Left cardiac atrium (tissue), 4 donors: ENCODE measurements around the gene CPLANE2. TPM values are rescaled to one million over a fixed set of nuclear protein-coding genes. Genes with fewer than 3 reads are reported as not detected.

Experiments used
- ATAC-seq, 2 donors: fragments of 200-7000 bp; cut with Tn5 transposase; one replicate each; pipeline ENCODE4 v1.9.1; 2020; ENCODE audit warnings: mild to moderate bottlenecking in 2 of 2, moderate library complexity in 2 of 2
- DNase-seq: peaks from one replicate; pipeline ENCODE4 v3.0.0-alpha.2; 2020
- intact Hi-C, 2 donors: fragments of 100-400 bp; cut with DNase I; formaldehyde crosslinking; loops; one replicate each; pipeline versions ENCODE4 v1.14.1 to v1.15.1; 2022 to 2023
- total RNA-seq, 2 donors: library from RNA; stranded (reverse); fragmentation: NEBNext Ultra II Directional; extraction: Animal tissue kit (Norgen Biotek cat#: 25700); gene quantifications; one replicate each; pipeline ENCODE4 v1.2.1, GENCODE V29; 2021
- donor health status: DM: no; HTN: yes; CAD: no.
- donor health status: DM: no; HTN: yes; CAD: no; lungs with severe emphysema.
- donor health status: DM: yes; HTN: yes; CAD: no.
- donor health status: Dilated cardiomyopathy.

Gene CPLANE2
- total RNA-seq, 2 donors from 2014 or later: 4.7 to 7.2 TPM

GRCh38 chr1:16183765-16184556, 53.0 kb downstream of the CPLANE2 start:
- ATAC-seq (no peak), DNase-seq (no peak)
- intact Hi-C loops: no loop called here

GRCh38 chr1:16183179-16183578, 53.8 kb downstream of the CPLANE2 start:
- intact Hi-C loops: no loop called here
- ATAC-seq: peak in 1 of 2 donors; percentile 14

GRCh38 chr1:16181887-16182719, 54.9 kb downstream of the CPLANE2 start:
- intact Hi-C loops: no loop called here

More at GRCh38 chr1:16183179-16183578, 53.8 kb downstream of the CPLANE2 start:
- DNase-seq: peak; percentile 50

More at GRCh38 chr1:16181887-16182719, 54.9 kb downstream of the CPLANE2 start:
- ATAC-seq (peak; percentile 93 to 97), DNase-seq (peak; percentile 90)

Other genes with a start within 250 kb of the CPLANE2 start
- gene SRARP, start 232.9 kb downstream of the CPLANE2 start, total RNA-seq: under 1 TPM; 0.15 to 0.52 TPM
- 1,000 to 10,000 TPM; 1,770 to 2,192 TPM for gene HSPB7, start 219.1 kb downstream of the CPLANE2 start, total RNA-seq
- under 1 TPM; 0.26 to 0.38 TPM for gene CLCNKA, start 215.1 kb downstream of the CPLANE2 start, total RNA-seq
- gene CLCNKB, start 193.4 kb downstream of the CPLANE2 start, total RNA-seq: 1 to 10 TPM; 2.2 to 2.5 TPM
- gene FAM131C, start 163.5 kb downstream of the CPLANE2 start, total RNA-seq: 1 to 10 TPM; 3.2 to 6.5 TPM
- 10 to 100 TPM in 1 of 2 donors, 1 to 10 TPM in 1; 8.1 to 24.1 TPM for gene EPHA2, start 81.1 kb downstream of the CPLANE2 start, total RNA-seq
- gene ARHGEF19, start 24.5 kb downstream of the CPLANE2 start, total RNA-seq: 1 to 10 TPM; 2.1 to 4.7 TPM
- gene FBXO42, start 115.3 kb upstream of the CPLANE2 start, total RNA-seq: 10 to 100 TPM; 14.1 to 15.1 TPM
- gene SZRD1, start 130.1 kb upstream of the CPLANE2 start, total RNA-seq: 100 to 1,000 TPM in 1 of 2 donors, 10 to 100 TPM in 1; 98.0 to 112 TPM
- not detected for gene SPATA21, start 200.2 kb upstream of the CPLANE2 start, total RNA-seq
- gene NECAP2, start 203.5 kb upstream of the CPLANE2 start, total RNA-seq: 10 to 100 TPM; 21.8 to 23.7 TPM